ENCODE measurements around the gene H2BK1. TPM values are rescaled to one million over a fixed set of nuclear protein-coding genes. Genes with fewer than 3 reads are reported as not detected.
A peak's percentile ranks its signal among the peaks of the same experiment; 100 is the strongest.

The H2BK1 gene
- total RNA-seq, 2 donors from 2014 or later, result not detected

DNA sequence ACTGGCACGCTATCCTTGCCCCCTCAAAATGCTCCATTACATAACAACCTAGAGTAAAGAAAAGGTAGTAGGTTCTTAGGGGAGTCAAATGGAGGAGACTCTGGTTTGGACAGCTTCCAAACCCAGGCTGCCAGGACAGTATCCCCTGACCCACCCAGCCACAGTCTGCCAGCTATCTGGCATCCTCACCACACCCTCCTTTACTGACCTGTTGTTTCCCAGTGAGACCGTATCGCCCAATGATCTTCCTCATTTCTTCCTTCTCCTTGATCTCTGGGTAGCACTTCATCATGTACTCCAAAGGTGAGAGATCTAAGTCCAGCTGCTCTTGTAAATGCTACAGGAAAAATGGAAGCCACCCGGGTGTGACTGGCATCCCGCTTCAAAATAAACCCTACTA, 5.1 kb upstream of the H2BK1 start:
- Histone ChIP-seq H3K9ac (ENCODE audit: low read depth in 2 of 2, low read length in 2 of 2) (no peak overlapping the region), H3K4me3 (no peak overlapping the region), H3K27ac (no peak overlapping the region), H3K9me3 (no peaks in the 10 kb centered on the region), H3K27me3 (no peaks in the 10 kb centered on the region), H3K36me3 (peaks cover 14% of the 10 kb centered on the region), H3K4me1 (no peaks in the 10 kb centered on the region)
- no peak for TF ChIP-seq CTCF (IDR thresholded peaks at IDR 0.05)
- peak; percentile 44 for DNase-seq
- intact Hi-C loops (cut with DNase I), result no loop called here

- Histone ChIP-seq H3K9ac (ENCODE audit: low read depth in 2 of 2, low read length in 2 of 2) (no peak overlapping the region), H3K9me3 (no peaks in the 10 kb centered on the region), H3K4me1 (no peaks in the 10 kb centered on the region), H3K27ac (no peak overlapping the region), H3K4me3 (no peak overlapping the region), H3K36me3 (peaks cover 14% of the 10 kb centered on the region), H3K27me3 (no peaks in the 10 kb centered on the region)
- intact Hi-C loops (cut with DNase I), result no loop called here
- no peak for TF ChIP-seq CTCF (IDR thresholded peaks at IDR 0.05)
- no peak for DNase-seq
Measured at GRCh38 chr7:151213826-151214225, 3.5 kb upstream of the H2BK1 start.

DNA sequence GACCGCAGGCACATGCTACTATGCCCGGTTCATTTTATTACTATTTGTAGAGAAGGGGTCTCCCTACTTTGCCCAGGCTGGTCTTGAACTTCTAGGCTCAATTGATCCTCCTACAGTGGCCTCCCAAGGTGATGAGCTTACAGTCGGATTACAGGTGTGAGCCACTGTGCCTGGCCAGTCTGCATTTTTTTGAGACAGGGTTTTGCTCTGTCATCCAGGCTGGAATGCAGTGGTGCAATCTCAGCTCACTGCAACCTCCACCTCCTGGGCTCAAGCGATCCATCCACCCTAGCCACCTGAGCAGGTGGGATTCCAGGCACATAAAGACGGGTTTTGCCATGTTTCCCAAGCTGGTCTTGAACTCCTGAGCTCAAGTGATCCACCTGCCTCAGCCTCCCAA, 2.3 kb upstream of the H2BK1 start:
- intact Hi-C loops (cut with DNase I), result no loop called here
- peaks cover 14% of the 10 kb centered on the region for H3K36me3 ChIP-seq
- no peaks in the 10 kb centered on the region for H3K4me1 ChIP-seq
- no peaks in the 10 kb centered on the region for H3K27me3 ChIP-seq
- no peak overlapping the region for H3K27ac ChIP-seq
- DNase-seq, result no peak
- H3K9me3 ChIP-seq, result no peaks in the 10 kb centered on the region
- H3K4me3 ChIP-seq, result no peak overlapping the region
- no peak for TF ChIP-seq CTCF (IDR thresholded peaks at IDR 0.05)
- H3K9ac ChIP-seq (ENCODE audit: low read depth in 2 of 2, low read length in 2 of 2), result no peak overlapping the region

GRCh38 chr7:151211155-151211772, 976 bp upstream of the H2BK1 start:
- DNase-seq, result no peak
- H3K27me3 ChIP-seq, result no peaks in the 10 kb centered on the region
- H3K27ac ChIP-seq, result no peak overlapping the region
- H3K9me3 ChIP-seq, result no peaks in the 10 kb centered on the region
- no peak for TF ChIP-seq CTCF (IDR thresholded peaks at IDR 0.05)
- H3K4me3 ChIP-seq, result no peak overlapping the region
- no peak overlapping the region for H3K9ac ChIP-seq (ENCODE audit: low read depth in 2 of 2, low read length in 2 of 2)
- peaks cover 9% of the 10 kb centered on the region for H3K36me3 ChIP-seq
- H3K4me1 ChIP-seq, result no peaks in the 10 kb centered on the region
- intact Hi-C loops (cut with DNase I), result no loop called here

- Histone ChIP-seq H3K4me3 (no peak overlapping the region), H3K27me3 (no peaks in the 10 kb centered on the region), H3K4me1 (no peaks in the 10 kb centered on the region), H3K27ac (no peak overlapping the region), H3K36me3 (no peaks in the 10 kb centered on the region), H3K9ac (ENCODE audit: low read depth in 2 of 2, low read length in 2 of 2) (no peak overlapping the region), H3K9me3 (no peaks in the 10 kb centered on the region)
- intact Hi-C loops (cut with DNase I), result no loop called here
- DNase-seq, result no peak
- no peak for TF ChIP-seq CTCF (IDR thresholded peaks at IDR 0.05)
Measured at GRCh38 chr7:151209588-151209987, 700 bp downstream of the H2BK1 start.

Measured in colonic mucosa (tissue), 4 donors.